Bronchial epithelial cell (primary cell): ENCODE data around the gene NCMAP. TPM values are rescaled to one million over a fixed set of nuclear protein-coding genes. Genes with fewer than 3 reads are reported as not detected.

Experiments used
- DNase-seq: peaks from one replicate; pipeline ENCODE4 v3.0.0-alpha.2; 2010; ENCODE audit warnings: low read depth
- FAIRE-seq: peaks from 2 replicates; lab custom pipeline; 2011; peaks lifted over from hg19 to GRCh38; lab: Jason Lieb, UNC
- H3K27me3 ChIP-seq: 2 replicates; pipeline ENCODE4 v1.5.1; 2011; ENCODE audit warnings: low read length; ENCODE audit not compliant: control insufficient read depth, insufficient read depth
- H3K36me3 ChIP-seq: 2 replicates; pipeline ENCODE4 v1.5.1; 2011; ENCODE audit warnings: low read length; ENCODE audit not compliant: control insufficient read depth, insufficient read depth
- H3K4me3 ChIP-seq: 2 replicates; pipeline ENCODE4 v1.5.1; 2011; ENCODE audit warnings: mild to moderate bottlenecking, low read depth, low read length, control low read depth
- CTCF ChIP-seq: IDR thresholded peaks from 2 replicates; pipeline ENCODE4 v1.5.1; 2011; ENCODE audit warnings: mild to moderate bottlenecking, moderate library complexity, low read length, control low read depth, inconsistent platforms; ENCODE audit not compliant: insufficient read depth, severe bottlenecking
- total RNA-seq: library from RNA; depleted of rRNA; stranded (reverse); fragments of >200 nt; gene quantifications from 2 replicates; pipeline ENCODE4 v1.2.1, GENCODE V29; 2014

Gene NCMAP
- total RNA-seq, 1 donor from 2014 or later: not detected

DNA sequence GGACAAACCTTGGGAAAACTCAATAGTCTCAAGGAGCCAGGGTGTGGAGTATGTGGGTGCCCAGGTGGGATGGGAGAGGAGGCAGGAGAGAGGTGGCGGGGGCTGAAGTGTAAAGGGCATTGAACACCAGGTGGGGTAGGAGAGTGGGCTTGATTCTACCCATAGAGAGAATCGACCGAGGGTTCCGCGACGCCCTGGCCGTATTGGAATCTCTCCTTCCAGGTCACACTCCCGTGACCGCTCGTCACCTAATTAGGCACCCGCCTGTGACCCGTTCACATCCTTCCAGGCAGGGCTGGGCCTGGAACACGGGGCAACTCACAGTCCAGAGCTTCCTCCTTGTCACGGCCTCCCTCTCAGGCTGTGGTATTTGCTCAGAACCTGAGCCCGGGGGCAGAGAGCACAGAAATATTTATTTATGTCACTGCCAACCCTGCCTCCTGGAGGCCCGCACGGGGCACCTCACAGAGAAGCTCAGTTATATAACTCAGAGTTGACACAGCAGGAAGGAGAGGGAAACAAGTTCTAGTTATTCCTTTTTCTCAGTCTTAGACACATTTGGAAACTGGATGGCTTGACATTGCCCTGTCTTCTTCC lies 12.0 kb downstream of the NCMAP start:
- TF ChIP-seq CTCF: peak; percentile 20
- FAIRE-seq (no peak), DNase-seq (peak; percentile 55)
- Histone ChIP-seq H3K36me3 (no peaks in the 10 kb centered on the region), H3K27me3 (no peaks in the 10 kb centered on the region), H3K4me3 (no peak overlapping the region)

DNA sequence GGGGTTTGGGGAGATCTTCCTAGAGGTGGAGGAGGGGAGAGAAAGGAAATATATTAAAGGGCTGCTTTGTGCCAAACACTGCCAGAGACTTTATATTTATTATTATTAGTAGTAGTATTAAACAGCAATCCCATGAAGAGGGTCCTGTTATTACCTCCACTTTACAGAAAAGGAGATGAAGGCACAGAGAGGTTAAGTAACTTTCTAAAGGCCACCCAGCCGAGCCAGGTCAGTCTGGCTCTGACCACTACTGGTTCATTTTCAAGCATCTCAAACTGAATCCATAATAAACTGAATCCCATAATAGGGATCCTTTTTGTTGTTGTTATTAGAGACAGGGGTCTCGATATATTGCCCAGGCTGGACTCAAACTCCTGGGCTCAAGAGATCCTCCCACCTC lies 12.6 kb downstream of the NCMAP start:
- no peak for FAIRE-seq

GRCh38 chr1:24570265-24571125 lies 14.6 kb downstream of the NCMAP start:
- Histone ChIP-seq H3K36me3 (no peaks in the 10 kb centered on the region), H3K27me3 (no peaks in the 10 kb centered on the region), H3K4me3 (no peak overlapping the region)
- no peak for TF ChIP-seq CTCF
- FAIRE-seq (no peak), DNase-seq (no peak)

More for the DNA sequence above, 12.6 kb downstream of the NCMAP start:
- Histone ChIP-seq H3K27me3 (no peaks in the 10 kb centered on the region), H3K36me3 (no peaks in the 10 kb centered on the region), H3K4me3 (no peak overlapping the region)
- no peak for DNase-seq
- TF ChIP-seq CTCF: no peak

DNA sequence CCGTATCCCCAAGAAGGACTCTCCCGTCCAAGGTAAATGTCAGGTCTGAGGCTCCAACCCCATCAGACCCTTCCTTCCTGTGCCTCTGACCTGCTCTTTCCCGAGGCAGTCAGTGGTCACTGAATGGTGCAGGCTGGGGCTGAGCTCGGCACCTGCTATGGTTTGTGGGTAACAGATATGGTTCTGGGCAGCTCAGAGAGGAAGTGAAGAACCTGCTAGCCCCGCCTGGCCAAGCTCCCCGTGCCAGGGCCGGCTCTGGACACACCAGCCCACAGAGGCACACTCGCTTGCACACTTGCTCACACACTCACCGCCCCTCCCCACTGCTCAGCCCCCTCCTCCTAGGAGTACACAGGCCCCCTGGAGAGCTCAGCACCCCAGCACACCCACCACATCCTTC lies 16.4 kb downstream of the NCMAP start:
- no peak for TF ChIP-seq CTCF
- Histone ChIP-seq H3K4me3 (no peak overlapping the region), H3K36me3 (no peaks in the 10 kb centered on the region), H3K27me3 (no peaks in the 10 kb centered on the region)
- no peak for DNase-seq
- no peak for FAIRE-seq

DNA sequence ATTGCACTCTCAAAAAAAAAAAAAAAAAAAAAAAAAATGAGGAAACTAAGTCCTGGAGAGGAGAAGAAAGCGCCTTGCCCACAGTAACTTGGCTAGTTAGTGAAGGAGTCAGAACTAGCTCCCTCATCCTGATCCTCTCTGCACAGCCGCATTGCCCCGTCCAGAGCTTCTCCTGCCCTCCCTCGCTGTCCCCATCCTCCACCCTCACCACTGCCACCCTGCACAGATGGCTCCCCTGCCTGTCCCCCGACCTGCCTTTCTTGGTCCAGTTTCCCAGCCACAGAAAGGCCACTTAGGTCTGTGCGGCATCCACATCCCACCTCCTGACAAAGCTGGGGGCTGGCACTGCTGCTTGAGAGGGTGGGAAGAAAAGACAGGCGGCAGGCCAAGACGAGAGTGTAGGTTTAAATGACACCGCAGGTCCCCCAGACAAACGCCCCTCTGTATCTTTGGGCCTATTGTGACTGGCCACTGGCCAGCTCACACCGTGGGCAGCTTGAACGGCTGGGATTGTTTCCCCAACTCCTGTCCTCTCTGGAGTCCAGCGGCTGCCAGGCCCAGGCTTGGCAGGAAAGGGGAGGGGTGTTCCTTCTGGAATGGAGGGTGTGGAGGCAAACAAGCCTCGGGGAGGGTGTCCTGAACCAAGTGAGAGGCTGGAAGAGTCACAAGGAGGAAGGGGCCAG lies 20.2 kb downstream of the NCMAP start:
- H3K36me3 ChIP-seq: no peaks in the 10 kb centered on the region
- no peaks in the 10 kb centered on the region for H3K27me3 ChIP-seq
- no peak for FAIRE-seq
- no peak overlapping the region for H3K4me3 ChIP-seq
- DNase-seq: no peak
- no peak for TF ChIP-seq CTCF
